ENCODE measurements around the gene MLLT1. TPM values are rescaled to one million over a fixed set of nuclear protein-coding genes. Genes with fewer than 3 reads are reported as not detected.

Gene MLLT1
- total RNA-seq, 2 experiments from 2014 or later, result 35.7 to 37.9 TPM

DNA sequence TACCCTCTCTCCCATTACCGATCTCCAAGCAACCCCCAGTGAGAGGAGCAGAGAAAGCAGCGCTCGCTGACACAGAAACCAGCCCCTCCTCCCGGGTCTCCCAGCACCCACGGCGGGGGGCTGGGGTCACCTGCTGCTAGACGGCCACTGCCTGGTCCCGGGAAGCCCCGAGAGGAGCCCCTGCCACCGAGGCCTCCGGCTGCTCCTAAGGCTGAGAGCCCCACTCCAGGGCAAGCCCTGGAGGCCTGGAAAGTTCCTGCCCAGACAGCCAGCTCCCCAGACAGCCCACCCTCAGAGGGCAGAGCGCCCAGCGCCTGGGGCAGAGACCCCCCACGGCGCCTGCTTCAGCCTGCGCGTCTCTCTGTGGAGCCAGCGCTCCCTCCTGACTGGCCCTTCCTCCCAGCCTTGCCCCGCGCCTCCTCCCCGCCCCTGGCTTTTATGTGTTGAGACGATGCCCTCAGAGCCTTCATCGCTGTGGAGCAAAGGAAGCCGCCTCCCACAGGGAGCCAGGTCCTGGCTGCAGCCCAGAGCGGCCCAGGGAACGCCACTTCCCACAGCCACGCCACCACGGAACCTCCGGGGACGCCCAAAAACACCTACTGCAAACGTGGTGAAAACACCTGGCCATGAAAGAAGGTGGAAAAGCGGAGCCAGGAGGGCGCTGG, 51.1 kb downstream of the MLLT1 start:
- Mint-ChIP-seq H3K36me3 (peaks cover 10% of the 10 kb centered on the region), H3K9me3 (no peaks in the 10 kb centered on the region), H3K4me1 (ENCODE audit: low read depth) (peaks cover 4% of the 10 kb centered on the region), H3K27me3 (no peaks in the 10 kb centered on the region), H3K27ac (no peak overlapping the region), H3K4me3 (no peak overlapping the region)
- intact Hi-C loops (cut with micrococcal nuclease), result no loop called here
- CTCF ChIA-PET, result interaction anchor here (1.4 kb wide), 1 partner anchor 10 kb away, joined by 5 read pairs; no protein-coding TSS in a partner anchor
- DNase-seq, result no peak
- POLR2A ChIA-PET, result no interaction called here

- peaks cover 10% of the 10 kb centered on the region for H3K36me3 Mint-ChIP-seq
- intact Hi-C loops (cut with micrococcal nuclease), result no loop called here
- H3K4me1 Mint-ChIP-seq (ENCODE audit: low read depth), result peaks cover 4% of the 10 kb centered on the region
- no peak for DNase-seq
- no peaks in the 10 kb centered on the region for H3K27me3 Mint-ChIP-seq
- no peak overlapping the region for H3K4me3 Mint-ChIP-seq
- no peak overlapping the region for H3K27ac Mint-ChIP-seq
- ChIA-PET POLR2A (no interaction called here), CTCF (interaction anchor here (1.4 kb wide), 1 partner anchor 9 kb away, joined by 5 read pairs; no protein-coding TSS in a partner anchor)
- no peaks in the 10 kb centered on the region for H3K9me3 Mint-ChIP-seq
These were observed 51.8 kb downstream of the MLLT1 start for GRCh38 chr19:6227936-6228325.

DNA sequence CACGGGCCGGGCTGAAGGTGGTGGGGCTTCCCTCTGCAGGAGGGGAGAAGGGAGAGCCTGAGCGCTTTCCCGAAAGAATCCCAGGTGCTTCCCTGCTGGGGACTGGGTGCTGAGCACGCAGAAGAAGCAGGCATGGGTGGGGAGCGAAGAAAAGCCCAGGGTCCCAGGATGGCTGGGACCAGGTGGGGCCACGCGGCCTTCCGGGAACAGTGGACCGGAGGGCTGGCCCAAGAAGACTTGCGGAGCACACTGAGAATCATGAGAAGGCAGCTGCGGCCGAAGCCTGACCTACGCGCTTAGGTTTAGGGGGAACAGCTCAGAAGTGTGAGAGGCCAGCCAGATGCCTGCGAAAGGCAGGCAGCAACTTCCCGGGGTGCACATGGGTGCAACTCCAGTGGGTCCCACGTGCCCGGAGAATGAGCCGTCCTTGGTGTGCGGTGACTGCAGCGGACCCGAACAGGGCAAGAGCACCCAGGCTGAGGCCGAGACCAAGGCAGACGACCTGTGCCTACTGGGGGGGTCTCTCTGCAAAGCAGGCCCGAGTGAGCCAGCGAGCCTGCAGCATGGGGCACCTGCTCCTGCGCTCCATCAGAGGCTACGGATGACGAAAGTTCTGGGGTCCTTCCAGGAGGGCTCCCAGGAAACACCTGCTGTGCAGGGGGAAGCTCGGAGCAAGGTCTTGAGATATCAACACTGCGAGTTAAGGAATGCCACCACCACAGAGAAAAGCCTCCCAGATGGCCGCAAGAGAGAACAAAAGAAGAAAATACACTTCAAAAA, 52.4 kb downstream of the MLLT1 start:
- ChIA-PET CTCF (interaction anchor here (1.4 kb wide), 1 partner anchor 9 kb away, joined by 5 read pairs; no protein-coding TSS in a partner anchor), POLR2A (no interaction called here)
- Mint-ChIP-seq H3K4me3 (no peak overlapping the region), H3K36me3 (peaks cover 10% of the 10 kb centered on the region), H3K9me3 (no peaks in the 10 kb centered on the region), H3K27me3 (no peaks in the 10 kb centered on the region), H3K27ac (no peak overlapping the region), H3K4me1 (ENCODE audit: low read depth) (peaks cover 4% of the 10 kb centered on the region)
- intact Hi-C loops (cut with micrococcal nuclease), result no loop called here
- no peak for DNase-seq

DNA sequence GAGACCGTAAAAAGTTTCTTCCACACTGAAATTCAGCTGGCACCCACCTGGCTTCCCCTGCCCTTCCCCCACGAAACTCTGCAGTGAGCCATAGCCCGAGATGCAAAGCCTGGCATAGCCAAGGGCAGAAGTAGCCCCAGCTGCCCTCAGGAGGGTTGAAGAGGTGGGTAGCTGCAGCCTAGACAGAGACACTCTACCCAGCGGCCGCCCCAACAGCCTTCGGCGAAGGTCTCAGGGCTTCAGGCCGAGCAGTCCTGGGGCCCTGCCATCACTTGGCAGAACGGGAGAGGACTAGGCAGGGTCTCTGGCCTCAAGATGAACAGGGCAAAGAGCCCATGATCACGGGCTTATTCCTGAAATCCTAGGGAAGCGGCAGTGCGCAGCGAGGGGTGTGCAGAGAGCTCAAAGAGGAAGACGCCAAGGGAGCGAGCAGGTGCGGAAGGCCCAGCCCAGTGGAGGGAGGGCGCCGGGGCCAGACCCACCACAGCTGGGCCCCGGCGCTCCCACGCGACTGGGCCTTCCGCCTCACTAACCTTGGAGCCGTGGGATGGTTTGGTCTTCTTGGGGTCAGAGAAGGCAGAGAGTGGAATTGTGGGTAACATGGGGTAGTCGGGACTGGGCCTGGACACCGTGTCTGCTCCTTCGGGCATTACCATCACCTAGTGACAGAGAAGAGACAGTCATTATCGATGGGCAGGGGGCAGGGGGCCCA, 53.2 kb downstream of the MLLT1 start:
- Mint-ChIP-seq H3K4me1 (ENCODE audit: low read depth) (peaks cover 4% of the 10 kb centered on the region), H3K27me3 (no peaks in the 10 kb centered on the region), H3K9me3 (no peaks in the 10 kb centered on the region), H3K4me3 (no peak overlapping the region), H3K27ac (no peak overlapping the region), H3K36me3 (peaks cover 10% of the 10 kb centered on the region)
- intact Hi-C loops (cut with micrococcal nuclease), result no loop called here
- POLR2A ChIA-PET, result no interaction called here
- CTCF ChIA-PET, result interaction anchor here (0.9 kb wide), 1 partner anchor 8 kb away, joined by 3 read pairs; no protein-coding TSS in a partner anchor
- DNase-seq, result no peak

- Mint-ChIP-seq H3K36me3 (peaks cover 10% of the 10 kb centered on the region), H3K4me3 (no peak overlapping the region), H3K27me3 (no peaks in the 10 kb centered on the region), H3K4me1 (ENCODE audit: low read depth) (peaks cover 4% of the 10 kb centered on the region), H3K27ac (no peak overlapping the region), H3K9me3 (no peaks in the 10 kb centered on the region)
- DNase-seq, result no peak
- intact Hi-C loops (cut with micrococcal nuclease), result no loop called here
- ChIA-PET POLR2A (no interaction called here), CTCF (interaction anchor here (0.9 kb wide), 1 partner anchor 7 kb away, joined by 3 read pairs; no protein-coding TSS in a partner anchor)
These were observed 53.8 kb downstream of the MLLT1 start for GRCh38 chr19:6226012-6226411.

DNA sequence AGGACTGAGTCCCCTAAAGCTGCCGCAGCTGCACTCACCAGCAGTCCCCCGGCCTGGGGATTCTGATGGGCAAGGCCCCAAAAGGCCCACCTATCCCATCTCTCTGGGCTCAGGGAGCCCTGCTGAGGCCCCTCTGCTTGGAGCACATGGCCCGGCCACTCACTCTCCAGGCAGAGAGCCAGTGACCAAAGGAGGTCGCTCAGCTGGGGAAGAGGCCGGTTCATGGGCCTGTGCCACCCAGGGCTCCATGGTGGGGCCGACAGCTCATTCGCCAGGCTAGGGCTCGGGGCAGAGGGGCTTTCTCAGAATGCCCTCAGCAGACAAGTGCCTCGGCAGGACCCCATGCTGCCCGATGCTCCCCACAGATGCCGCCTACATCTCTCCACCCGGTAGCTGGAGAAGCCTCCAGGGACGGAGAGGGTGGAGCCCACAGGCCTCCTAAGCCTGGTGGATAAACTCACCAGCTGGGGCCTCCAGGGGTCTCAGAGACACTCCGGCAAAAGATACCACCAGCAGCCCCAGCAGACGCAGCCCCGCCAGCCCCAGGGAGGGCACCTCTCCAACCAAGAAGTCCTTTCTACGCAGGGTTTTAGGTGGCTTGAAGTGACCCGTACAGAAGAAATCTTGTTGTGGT, 54.4 kb downstream of the MLLT1 start:
- intact Hi-C loops (cut with micrococcal nuclease), result no loop called here
- ChIA-PET CTCF (no interaction called here), POLR2A (no interaction called here)

DNA sequence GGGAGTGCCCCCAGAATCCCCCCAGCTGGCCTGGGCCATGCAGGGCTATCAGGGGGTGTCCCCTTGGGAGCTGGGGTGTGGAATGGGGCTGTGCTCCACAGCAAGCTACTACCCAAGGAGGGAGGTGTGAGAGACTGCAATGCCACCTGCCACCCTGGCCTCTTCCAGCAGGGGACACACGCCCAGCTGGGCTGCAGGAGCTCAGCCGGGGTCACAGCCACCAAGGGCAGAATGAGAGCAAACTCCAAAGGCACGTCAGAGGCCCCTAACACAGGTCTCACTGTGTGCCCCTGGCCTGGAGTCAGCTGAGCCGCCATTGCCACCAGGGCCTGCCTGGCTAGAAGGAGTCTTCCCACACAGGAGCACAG, 55.5 kb downstream of the MLLT1 start:
- ChIA-PET CTCF (no interaction called here), POLR2A (no interaction called here)
- no peak overlapping the region for H3K27ac Mint-ChIP-seq
- no peak overlapping the region for H3K4me3 Mint-ChIP-seq
- intact Hi-C loops (cut with micrococcal nuclease), result no loop called here
- peaks cover 5% of the 10 kb centered on the region for H3K36me3 Mint-ChIP-seq
- no peaks in the 10 kb centered on the region for H3K4me1 Mint-ChIP-seq (ENCODE audit: low read depth)
- no peaks in the 10 kb centered on the region for H3K27me3 Mint-ChIP-seq
- H3K9me3 Mint-ChIP-seq, result no peaks in the 10 kb centered on the region
- no peak for DNase-seq

More for the DNA sequence above, 54.4 kb downstream of the MLLT1 start:
- Mint-ChIP-seq H3K9me3 (no peaks in the 10 kb centered on the region), H3K36me3 (peaks cover 10% of the 10 kb centered on the region), H3K4me1 (ENCODE audit: low read depth) (peaks cover 2% of the 10 kb centered on the region), H3K27me3 (no peaks in the 10 kb centered on the region), H3K27ac (no peak overlapping the region), H3K4me3 (no peak overlapping the region)
- DNase-seq, result no peak

- intact Hi-C loops (cut with micrococcal nuclease), result no loop called here
- Mint-ChIP-seq H3K27me3 (no peaks in the 10 kb centered on the region), H3K4me1 (ENCODE audit: low read depth) (no peaks in the 10 kb centered on the region), H3K36me3 (peaks cover 5% of the 10 kb centered on the region), H3K9me3 (no peaks in the 10 kb centered on the region), H3K4me3 (no peak overlapping the region), H3K27ac (no peak overlapping the region)
- DNase-seq, result no peak
- ChIA-PET CTCF (interaction anchor here (0.8 kb wide), 1 partner anchor 14 kb away, joined by 3 read pairs; no protein-coding TSS in a partner anchor), POLR2A (no interaction called here)
These were observed 56.1 kb downstream of the MLLT1 start for GRCh38 chr19:6223461-6224307.

DNA sequence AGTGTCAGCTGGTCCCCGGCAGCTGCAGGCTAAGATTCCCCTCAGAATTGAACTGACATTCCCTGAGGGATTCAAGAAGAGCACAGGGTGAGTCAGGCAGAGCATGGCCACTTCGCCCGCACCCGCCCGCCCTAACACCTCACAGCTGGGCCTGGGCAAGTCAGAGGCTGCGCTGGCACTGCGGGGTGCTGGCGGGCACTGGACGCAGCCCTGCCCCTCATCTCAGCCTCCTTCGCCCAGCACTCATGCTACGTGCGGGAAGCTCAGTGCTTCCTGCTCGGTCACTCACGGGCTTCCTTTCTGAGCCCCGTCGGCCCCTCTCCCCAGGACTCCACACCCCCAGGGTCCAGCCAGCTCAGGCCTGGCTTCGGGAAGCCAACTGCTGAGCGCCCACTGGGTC, 56.9 kb downstream of the MLLT1 start:
- intact Hi-C loops (cut with micrococcal nuclease), result no loop called here
- H3K4me1 Mint-ChIP-seq (ENCODE audit: low read depth), result no peaks in the 10 kb centered on the region
- no peak overlapping the region for H3K27ac Mint-ChIP-seq
- no peak overlapping the region for H3K4me3 Mint-ChIP-seq
- ChIA-PET CTCF (interaction anchor here (0.8 kb wide), 1 partner anchor 15 kb away, joined by 3 read pairs; no protein-coding TSS in a partner anchor), POLR2A (no interaction called here)
- DNase-seq, result no peak
- H3K27me3 Mint-ChIP-seq, result no peaks in the 10 kb centered on the region
- no peaks in the 10 kb centered on the region for H3K9me3 Mint-ChIP-seq
- H3K36me3 Mint-ChIP-seq, result peaks cover 5% of the 10 kb centered on the region

- no peak for DNase-seq
- H3K27me3 Mint-ChIP-seq, result no peaks in the 10 kb centered on the region
- CTCF ChIA-PET, result interaction anchor here (0.6 kb wide), 1 partner anchor 242 kb away, joined by 3 read pairs; no protein-coding TSS in a partner anchor
- no peaks in the 10 kb centered on the region for H3K9me3 Mint-ChIP-seq
- intact Hi-C loops (cut with micrococcal nuclease), result no loop called here
- H3K4me3 Mint-ChIP-seq, result no peak overlapping the region
- no peaks in the 10 kb centered on the region for H3K4me1 Mint-ChIP-seq (ENCODE audit: low read depth)
- H3K27ac Mint-ChIP-seq, result no peak overlapping the region
- POLR2A ChIA-PET, result no interaction called here
- peaks cover 5% of the 10 kb centered on the region for H3K36me3 Mint-ChIP-seq
These were observed 57.7 kb downstream of the MLLT1 start for GRCh38 chr19:6221878-6222746.

Measured in activated CD4-positive, alpha-beta memory T cell treated with anti-CD3 and anti-CD28 coated beads for 36 hours (primary cell).